CD4-positive, alpha-beta T cell treated with Interleukin-2 at 100 ng/mL for 4 hours (primary cell): ENCODE data around the gene FEN1.

Experiments used
- DNase-seq: peaks from one replicate; pipeline ENCODE4 v3.0.0-alpha.2; 2020; ENCODE audit warnings: low spot score

FEN1 gene

DNA sequence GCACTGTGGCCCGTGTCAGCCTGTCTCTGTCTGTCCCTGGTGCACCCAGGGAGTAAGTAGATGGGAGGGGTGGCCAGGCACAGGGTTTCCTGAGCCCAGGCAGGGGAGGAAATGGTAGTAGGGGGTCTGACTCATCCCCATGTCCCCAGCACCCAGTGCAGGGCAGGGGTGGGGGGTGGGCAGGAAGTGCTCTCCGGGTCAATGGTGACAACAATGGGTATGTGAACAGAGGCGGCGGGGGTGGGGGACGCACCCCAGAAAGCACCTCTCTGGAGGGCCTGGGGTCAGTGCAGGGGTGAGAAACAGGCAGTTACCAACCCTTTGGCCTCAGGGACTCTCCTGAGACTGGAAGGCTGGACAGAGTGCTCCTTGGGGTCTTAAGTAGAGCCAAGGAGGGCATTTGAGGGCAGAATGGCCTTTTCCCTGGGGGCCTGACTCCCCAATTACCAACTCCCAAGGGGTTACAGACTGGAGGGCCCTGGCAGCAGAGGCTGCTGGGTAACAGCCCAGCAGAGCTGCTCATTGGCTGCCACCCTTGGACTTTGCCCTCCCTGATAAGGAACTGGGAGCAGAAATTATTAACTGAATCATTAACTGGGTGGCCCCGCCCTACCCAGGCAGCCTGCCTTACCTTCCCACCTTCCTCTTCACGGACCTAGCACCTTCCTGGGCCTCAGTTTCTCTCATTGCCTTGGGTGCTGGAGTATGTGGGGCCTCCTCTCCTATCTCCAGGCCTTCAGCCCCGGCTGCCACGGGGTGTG is 36.1 kb upstream of the FEN1 start:
- DNase-seq: peak; percentile 40

DNA sequence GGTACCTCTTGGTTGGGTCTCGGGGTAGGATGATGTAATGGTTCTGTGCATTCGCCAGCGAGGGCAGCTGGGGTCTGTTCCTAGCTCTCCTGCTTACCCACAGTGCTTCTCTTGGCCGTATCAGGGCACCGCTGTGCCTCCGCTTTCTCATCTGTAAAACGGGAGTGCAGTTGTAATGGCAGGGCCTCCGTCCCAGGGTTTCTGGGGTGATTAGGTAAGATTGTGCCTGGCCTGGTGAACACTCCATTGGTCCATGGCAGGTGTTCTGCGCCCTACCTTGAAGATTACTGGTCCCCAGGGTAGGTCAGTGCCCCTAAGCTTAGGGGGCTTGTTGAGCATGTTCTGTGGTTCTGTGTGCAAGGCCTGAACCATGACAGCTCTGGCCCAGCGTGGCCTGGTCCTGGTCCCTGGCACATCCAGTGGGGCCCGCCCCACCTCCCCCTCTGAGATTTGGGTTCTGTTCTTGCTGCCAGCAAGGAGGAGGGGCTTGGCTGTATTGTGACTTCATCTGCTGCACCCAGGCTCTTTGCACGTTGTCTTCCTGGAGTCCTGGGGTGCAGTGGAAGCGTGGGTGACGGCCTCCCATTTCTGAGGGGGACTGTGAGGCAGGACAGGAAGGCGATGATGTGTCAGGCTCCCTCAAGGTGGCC is 35.4 kb upstream of the FEN1 start:
- DNase-seq: no peak

DNA sequence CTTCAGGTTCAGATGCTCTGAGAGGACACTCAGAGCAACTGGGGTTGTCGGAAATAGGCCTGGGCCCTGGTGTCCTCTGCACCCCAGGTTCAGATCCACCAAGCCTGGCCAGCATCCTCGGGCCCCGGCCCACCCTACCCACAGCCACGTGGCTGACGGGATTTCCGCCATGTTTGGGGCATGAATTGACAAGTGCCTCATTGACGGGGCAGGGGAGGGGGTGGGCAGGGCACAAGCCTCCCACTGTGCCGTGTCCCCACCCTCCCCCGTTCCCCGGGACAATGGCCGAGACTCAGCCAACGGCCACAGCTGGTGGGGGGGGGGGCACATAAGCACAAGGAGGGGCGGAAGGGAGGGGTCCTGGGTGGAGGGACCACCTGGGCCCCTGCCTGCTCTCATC is 31.8 kb upstream of the FEN1 start:
- no peak for DNase-seq

DNA sequence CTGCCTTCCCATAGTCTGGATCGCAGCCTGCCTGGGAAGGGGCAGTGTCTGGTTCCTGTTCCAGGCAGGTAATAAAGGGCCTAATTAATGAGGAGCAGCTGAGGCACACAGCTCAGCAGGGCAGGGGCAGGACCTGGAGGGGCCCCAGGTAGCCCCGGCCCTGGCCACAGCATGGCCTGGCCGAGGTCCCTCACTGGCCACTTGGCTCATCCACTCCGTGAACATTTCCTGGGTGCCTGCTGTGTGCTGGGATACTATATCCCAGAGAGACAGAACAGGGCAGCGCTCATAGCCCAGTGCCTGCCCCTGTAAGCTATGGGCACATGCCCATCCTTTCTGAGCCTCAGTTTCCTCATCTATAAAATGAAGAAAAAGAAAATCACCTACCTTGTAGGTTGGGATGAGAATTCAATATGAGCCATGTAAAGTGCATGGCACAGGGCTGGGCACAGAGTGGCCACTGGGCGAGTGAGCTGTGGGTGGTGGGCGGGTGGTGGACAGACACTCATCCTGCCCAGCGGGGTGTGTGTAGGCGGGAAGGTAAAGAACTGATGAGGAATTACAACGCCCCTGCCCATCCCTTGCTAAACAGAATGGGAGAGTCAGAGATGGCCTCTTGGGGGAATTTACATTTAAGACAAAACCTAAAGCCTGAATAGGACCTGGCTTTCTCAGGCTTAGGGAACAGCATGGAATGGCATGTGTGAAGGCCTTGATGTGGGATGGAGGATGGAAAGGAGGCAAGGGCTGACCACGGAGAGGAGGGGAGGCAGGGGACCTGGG is 31.1 kb upstream of the FEN1 start:
- no peak for DNase-seq

DNA sequence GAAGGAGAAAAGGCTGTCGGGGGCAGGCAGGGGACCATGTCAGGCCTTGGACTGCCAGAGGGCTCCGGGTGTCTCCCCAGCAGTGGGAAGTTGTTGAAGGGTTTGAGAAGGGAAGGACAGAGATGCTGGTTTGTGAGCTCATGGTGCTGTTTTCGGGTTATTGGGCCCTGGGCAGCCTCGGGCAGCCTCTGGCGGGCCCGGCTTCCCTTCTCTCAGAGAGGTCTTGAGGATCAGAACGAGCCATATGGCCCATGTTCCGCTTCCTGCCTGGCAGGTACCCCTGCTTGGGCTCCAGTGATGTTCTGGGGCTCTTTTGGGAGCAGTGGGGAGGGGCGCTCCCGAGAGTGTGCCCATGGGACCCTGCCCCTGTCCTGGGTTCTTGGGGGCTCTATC is 30.5 kb upstream of the FEN1 start:
- DNase-seq: no peak

DNA sequence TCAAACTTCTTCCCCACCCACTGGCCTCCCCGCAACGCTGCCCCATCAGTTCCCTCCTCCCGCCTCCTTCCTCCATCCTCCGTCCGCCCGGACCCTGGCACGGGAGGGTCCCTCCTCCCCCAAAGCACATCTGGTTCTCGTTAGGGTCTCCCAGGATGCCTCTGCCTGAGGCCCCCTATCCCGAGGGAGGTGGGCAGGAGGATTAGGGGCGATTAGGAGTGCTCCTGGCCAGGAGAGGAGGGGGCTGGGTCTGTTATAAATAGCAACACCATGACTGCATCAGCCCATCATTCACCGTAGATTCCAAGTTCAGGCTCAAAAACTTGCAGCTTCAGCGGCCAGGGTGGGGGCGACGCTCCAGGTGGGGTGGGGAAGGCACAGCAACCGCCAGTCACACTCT is 29.9 kb upstream of the FEN1 start:
- no peak for DNase-seq

DNA sequence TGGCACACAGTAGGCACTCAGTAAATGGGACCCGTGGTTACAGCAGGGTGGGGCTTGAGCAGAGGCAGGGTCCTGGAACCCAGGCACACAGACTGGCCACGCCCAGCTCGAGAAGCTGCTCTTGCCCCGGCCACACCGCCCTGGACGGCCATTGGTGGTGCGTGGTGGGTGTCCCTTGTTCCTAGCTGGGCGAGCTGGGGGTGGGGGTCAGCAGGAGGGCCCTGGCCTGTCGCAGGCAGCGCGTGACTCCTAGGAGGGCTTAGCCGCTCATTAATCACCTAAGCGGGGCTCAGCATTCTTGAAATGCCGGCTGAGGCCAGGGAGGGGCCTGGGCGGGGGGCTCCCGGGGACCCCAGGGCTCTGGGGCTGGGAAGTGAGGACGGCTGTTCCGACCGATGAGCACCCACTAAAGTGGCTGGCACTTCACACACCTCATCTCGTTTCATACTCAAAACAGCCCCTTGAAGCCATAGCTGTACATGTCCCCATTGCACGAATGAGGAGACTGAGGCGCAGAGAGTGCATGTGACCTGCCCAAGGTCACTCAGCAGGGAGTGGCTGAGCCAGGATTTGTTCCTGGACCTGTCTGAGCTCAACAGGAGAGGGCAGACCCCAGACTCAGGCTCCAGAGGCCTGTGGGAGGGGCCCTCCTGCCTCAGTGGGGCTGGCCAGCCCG is 28.6 kb upstream of the FEN1 start:
- DNase-seq: no peak

DNA sequence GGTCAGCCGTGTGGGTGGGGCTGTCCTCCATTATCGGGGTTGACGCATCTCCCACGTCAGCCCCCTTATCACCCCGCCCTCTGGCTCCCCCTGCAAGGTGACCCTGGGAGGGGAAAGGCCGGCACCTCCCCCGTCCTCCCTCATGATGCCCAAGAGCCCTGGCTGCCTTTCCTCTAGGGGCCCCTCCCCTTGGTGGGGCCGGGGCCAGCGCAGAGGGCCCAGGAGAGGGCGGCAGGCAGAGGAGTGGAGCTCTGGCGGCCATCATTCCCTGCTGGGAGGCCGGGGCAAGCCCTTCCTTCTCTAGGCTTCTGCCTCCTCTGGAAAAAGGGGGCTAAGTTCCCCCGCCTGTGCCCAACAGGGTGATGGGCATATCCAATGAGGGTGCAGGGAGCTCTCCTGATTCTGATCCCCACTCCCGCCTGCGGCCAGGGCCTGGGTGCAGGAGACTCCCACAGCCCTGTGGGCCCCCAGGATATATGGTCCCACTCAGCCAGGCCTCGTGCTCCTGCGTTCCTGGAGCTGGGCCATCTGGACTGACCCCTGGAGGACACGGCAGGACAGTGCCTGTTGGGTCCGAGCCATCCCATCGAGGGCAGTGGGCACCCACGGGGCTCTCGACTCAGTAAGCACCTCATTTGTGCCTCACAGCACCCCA is 28.0 kb upstream of the FEN1 start:
- DNase-seq: no peak

DNA sequence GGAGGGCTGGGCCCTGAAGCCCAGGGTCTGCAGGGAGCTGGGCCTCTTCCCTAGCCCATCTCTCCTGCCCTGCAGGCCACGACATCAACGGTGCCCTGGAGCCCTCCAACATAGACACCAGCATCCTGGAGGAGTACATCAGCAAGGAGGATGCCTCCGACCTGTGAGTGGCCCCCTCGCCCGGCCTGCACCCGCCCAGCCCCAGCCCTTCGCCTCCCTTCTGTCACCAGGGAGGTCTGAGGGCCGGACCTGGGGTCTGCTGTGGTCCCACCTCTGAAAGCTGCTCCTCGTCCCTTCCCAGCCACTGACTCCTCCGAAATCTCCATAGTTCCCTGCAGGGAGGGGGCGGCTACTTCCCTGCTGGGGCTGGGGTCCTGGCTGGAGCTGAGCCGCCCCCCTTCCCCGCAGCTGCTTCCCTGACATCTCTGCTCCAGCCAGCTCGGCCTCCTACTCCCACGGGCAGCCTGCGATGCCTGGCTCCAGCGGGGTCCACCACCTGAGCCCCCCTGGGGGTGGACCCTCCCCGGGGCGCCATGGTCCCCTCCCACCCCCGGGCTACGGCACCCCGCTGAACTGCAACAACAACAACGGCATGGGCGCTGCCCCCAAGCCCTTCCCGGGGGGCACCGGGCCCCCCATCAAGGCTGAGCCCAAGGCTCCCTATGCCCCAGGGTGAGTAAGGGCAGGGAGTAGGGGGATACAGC is 27.0 kb upstream of the FEN1 start:
- no peak for DNase-seq

DNA sequence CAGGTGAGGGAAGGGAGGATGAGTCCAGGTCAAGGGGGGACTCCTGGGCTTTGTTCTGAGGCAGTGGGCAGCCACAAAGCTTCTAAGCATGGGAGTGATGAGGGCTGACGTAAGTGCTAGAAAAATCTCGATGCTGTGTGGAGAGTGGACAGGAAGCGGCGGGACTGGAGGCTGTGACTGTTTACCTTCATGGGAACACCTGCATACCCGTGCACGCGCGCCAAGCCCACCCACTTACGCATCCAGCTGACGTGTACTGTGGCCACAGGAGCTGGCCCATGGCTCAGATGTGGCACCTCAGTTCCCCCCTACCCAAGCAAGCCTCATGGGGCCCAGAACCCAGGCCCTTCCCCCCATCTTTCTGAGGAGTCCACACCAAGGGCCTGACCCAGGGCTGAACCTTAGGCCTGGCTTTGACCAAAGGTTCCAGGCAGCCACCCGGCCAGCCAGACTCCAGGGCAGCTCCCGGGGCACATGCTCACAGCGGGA is 26.3 kb upstream of the FEN1 start:
- DNase-seq: no peak

DNA sequence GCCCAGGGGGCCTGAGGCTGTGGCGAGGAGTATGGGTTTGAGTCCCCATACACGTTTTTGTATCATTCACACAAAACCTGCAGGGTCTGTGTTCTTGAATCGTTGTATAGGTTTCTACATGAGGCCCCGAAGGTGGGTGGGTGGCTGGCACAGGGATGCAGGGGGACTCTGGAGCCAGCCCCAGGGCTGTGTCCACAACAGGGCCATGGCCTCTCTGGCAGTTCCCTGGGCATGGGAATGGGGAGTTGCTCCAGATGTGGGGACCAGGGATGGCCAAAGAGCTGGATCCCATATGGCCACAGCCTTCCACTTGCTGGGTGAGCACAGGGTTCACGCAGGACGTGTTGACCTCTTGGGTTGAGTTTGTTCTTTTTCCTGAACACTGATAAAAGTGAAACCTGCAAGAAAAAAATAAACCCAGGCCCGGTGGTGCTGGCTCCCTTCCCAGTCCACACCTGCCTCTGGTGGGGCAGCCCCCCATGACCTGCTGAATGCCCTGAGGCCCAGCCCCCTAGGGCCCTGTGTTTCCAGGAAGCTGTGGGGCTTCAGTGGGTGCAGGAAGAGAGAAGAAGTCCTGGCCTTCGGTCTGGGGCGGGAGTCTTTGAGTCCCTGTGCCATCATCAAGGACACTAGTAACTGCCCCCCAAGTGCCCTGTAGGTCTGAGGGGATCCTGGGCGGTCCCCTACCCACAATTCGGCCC is 24.2 kb upstream of the FEN1 start:
- no peak for DNase-seq

DNA sequence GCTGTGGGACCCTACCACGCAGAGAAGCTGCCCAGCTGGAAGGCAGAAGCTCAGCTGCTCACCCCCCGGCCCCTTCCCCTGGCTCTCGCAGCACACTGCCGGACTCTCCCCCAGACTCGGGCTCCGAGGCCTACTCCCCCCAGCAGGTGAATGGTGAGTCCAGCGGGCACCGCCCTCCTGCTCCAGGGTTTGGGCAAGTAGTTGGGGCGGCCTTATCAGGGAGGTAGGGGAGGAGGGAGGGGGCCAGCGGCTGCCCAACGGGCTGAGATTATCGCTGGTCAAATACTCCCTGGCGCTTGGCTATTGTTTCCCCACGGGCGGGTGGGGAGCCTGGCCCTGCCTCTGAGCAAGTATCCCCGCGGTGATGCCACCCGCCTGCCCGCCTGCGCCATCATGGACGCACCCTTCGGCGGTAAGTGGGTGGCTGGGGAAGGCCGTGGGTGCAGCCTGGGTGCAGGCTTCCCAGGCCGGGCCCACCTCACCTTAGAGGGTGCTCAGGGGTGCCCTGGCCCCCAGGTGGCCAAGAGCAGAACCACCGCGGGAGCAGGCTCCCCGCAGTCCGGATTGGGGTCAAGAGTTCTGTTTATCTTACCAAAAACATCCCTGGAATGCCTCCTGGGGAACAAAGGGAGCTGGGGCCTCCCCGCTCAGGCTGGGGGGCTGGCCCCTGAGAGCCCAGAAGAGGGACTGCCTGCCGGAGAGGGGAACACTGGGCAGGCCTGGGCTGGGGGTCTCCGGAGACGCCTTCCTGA is 23.4 kb upstream of the FEN1 start:
- no peak for DNase-seq

DNA sequence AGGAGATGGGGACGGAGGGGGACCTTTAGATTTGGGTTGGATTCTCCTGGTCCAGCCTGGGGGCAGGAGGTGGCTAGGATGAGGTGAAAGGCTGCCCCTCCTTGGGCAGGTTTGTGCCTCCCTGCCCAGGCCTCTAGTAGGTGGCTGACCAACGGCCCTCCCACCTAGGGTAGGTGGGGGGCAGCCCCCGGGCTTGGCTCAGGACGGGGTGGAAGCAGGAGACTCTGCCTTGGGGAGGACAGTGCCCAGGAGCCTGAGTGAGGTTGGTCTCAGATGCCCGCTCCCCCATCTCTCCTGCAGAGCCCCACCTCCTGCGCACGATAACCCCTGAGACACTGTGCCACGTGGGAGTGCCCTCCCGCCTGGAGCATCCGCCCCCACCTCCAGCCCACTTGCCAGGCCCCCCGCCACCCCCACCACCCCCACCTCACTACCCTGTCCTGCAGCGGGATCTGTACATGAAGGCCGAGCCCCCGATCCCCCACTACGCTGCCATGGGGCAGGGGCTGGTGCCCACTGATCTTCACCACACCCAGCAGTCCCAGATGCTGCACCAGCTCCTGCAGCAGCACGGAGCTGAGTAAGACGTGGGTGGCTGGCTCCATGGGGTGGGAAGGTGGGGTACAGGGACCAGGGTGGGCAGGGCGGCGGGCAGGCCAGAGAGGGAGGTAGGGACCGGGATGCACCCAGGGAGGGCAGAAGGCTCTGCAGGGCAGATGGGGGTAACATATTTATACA is 22.6 kb upstream of the FEN1 start:
- DNase-seq: no peak

DNA sequence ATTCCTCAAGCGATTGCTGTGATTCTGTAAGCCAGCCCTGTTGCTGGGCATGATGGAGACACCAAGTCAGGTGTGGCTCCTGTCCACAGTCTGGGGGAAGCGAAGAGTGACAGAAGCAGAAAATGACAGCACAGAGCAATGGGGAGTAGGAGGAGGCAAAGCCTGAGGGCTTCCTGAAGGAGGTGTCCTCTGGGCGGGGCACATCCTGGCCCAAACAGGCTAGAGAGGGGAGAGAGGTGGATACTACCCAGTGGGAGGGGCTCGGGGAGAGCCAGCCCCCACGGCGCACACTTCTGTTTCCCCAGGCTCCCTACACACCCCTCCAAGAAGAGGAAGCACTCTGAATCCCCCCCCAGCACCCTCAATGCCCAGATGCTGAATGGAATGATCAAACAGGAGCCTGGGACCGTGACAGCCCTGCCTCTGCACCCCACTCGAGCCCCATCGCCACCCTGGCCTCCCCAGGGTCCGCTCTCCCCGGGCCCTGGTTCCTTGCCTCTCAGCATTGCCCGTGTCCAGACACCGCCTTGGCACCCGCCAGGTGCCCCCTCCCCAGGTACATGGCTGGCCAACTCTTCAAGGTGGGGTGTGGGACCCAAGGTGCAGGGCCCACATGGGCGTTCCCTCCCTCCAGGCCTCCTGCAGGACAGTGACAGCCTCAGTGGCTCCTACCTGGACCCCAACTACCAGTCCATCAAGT is 21.4 kb upstream of the FEN1 start:
- DNase-seq: no peak

DNA sequence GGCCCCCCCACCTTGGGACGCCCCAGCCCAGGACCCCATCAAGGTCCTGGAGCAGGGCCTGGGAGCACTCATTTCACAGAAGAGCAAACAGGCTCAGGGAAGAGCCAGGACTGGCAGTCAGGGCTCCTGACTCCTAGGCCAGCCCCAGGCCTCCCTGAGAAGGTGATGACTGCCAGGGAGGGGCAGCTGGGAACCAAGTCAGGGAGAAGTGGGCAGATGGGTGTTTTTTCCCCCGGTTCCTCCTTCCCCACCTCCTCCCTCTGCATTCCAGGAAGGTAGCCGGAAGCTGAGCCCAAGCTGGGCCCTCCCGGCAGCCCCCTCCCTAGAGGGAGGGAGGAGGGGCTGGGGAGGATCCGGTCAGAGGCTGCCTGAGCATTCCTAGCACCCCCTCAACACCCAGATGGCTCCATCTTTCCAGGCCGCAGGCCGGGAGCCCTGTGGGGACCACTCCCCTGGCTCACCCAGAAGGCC is 20.7 kb upstream of the FEN1 start:
- no peak for DNase-seq

DNA sequence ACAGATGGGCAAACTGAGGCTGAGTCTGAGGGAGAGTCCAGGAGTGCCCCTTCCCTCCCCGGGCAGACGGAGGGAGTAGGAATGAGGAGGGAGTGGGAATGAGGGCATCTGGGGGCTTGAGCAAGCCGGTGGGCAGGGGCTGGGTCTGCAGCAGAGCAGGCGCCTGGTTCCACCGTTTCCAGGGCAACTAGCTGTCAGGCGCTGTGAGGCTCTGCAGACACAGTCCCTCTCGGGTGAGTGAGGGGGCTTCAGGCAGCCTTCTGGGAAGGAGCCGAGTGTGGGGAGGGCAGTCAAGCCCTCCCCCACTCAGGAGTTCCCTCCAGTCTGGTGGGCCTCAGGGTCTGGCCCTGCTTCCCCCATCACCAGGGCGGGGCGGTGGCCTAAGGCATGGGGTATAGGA is 19.4 kb upstream of the FEN1 start:
- DNase-seq: no peak

DNA sequence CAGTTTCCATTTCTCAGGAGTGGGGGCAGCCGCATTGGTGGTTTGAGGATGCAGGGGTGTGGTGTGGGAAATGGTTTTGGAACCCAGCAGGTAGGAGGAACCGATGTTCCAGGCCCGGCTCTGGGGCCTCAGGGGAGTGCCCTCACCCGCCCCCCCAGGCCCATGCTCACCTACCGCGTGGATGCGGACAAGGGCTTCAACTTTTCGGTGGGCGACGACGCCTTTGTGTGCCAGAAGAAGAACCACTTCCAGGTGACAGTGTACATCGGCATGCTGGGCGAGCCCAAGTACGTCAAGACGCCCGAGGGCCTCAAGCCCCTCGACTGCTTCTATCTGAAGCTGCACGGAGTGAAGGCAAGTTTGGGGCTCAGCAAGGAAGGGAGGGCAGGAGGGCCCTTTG is 18.9 kb upstream of the FEN1 start:
- DNase-seq: no peak

DNA sequence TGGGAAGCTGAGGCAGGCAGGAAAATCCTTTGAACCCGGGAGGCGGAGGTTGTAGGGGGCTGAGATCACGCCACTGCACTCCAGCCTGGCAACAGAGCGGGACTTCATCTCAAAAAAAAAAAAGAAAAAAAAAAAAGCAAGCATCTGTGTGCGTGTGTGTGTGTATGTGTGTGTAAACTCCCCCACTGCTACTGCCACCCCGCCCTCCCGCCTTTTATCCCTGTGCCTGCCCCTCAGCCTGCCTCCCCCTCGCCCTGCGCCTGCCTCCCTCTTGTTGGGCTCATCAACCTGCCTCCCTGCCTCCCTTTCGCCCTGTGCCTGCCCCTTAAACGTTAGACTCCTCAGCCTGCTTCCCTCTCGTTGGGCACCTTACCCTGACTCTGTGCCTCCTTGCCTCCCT is 18.3 kb upstream of the FEN1 start:
- no peak for DNase-seq
